Trophoblast cell (in vitro differentiated cells and primary cell): ENCODE results near the gene IL1R2.
"Not testable (repeated sequence)": the region's sequence is repeated elsewhere in the genome, so short reads cannot be mapped to it uniquely, and the experiment has no call there.

Experiments used
- DNase-seq, 2 donors: peaks; one replicate each; pipeline ENCODE4 v3.0.0-alpha.2; 2016
- H2AFZ ChIP-seq: 2 replicates; pipeline ENCODE4 v1.6.1; 2013; ENCODE audit warnings: low read length, moderate library complexity, mild to moderate bottlenecking; ENCODE audit not compliant: insufficient read depth, poor library complexity
- H2AK5ac ChIP-seq: 2 replicates; pipeline ENCODE4 v1.6.1; 2013; ENCODE audit warnings: mild to moderate bottlenecking, low read length
- H2BK120ac ChIP-seq: 2 replicates; pipeline ENCODE4 v1.6.1; 2013; ENCODE audit warnings: low read length, mild to moderate bottlenecking, moderate library complexity; ENCODE audit not compliant: insufficient read depth, poor library complexity
- H2BK12ac ChIP-seq: 2 replicates; pipeline ENCODE4 v1.6.1; 2013; ENCODE audit warnings: mild to moderate bottlenecking, low read length, moderate library complexity
- H2BK5ac ChIP-seq: 2 replicates; pipeline ENCODE4 v1.6.1; 2013; ENCODE audit warnings: low read length, low read depth, moderate library complexity, mild to moderate bottlenecking; ENCODE audit not compliant: poor library complexity
- H3K14ac ChIP-seq: 2 replicates; pipeline ENCODE4 v1.6.1; 2013; ENCODE audit warnings: mild to moderate bottlenecking, low read length
- H3K18ac ChIP-seq: 2 replicates; pipeline ENCODE4 v1.6.1; 2013; ENCODE audit warnings: mild to moderate bottlenecking, low read length
- H3K23ac ChIP-seq: 2 replicates; pipeline ENCODE4 v1.6.1; 2013; ENCODE audit warnings: low read length
- H3K27ac ChIP-seq: 2 replicates; pipeline ENCODE4 v1.5.1; 2013; ENCODE audit warnings: low read depth, mild to moderate bottlenecking, inconsistent platforms, low read length, moderate library complexity
- H3K27me3 ChIP-seq: 2 replicates; pipeline ENCODE4 v1.6.1; 2013; ENCODE audit warnings: inconsistent platforms, mild to moderate bottlenecking, low read length, moderate library complexity; ENCODE audit not compliant: insufficient read depth
- H3K36me3 ChIP-seq, 2 experiments: 1 replicate in 1 of 2; 2 replicates in 1 of 2; pipeline ENCODE4 v1.6.1; 2013; ENCODE audit warnings: low read length in 2 of 2, mild to moderate bottlenecking in 2 of 2, moderate library complexity in 1 of 2; ENCODE audit not compliant: insufficient read depth in 2 of 2, control insufficient read depth in 1 of 2
- H3K4ac ChIP-seq: 2 replicates; pipeline ENCODE4 v1.6.1; 2013; ENCODE audit warnings: low read depth, mild to moderate bottlenecking, low read length, moderate library complexity
- H3K4me1 ChIP-seq, 2 experiments: 1 replicate in 1 of 2; 2 replicates in 1 of 2; pipeline ENCODE4 v1.6.1; 2013; ENCODE audit warnings: low read length in 2 of 2, mild to moderate bottlenecking in 2 of 2, moderate library complexity in 1 of 2; ENCODE audit not compliant: insufficient read depth in 2 of 2, control insufficient read depth in 1 of 2
- H3K4me2 ChIP-seq: 2 replicates; pipeline ENCODE4 v1.6.1; 2013; ENCODE audit warnings: inconsistent platforms, mild to moderate bottlenecking, low read length, moderate library complexity
- H3K4me3 ChIP-seq: 2 replicates; pipeline ENCODE4 v1.5.1; 2013; ENCODE audit warnings: mild to moderate bottlenecking, low read depth, low read length, inconsistent platforms
- H3K79me1 ChIP-seq: one replicate; pipeline ENCODE4 v1.6.1; 2013; ENCODE audit warnings: low read length
- H3K79me2 ChIP-seq: 2 replicates; pipeline ENCODE4 v1.6.1; 2013; ENCODE audit warnings: low read length, mild to moderate bottlenecking; ENCODE audit not compliant: control insufficient read depth, insufficient read depth, poor library complexity
- H3K9ac ChIP-seq: 2 replicates; pipeline ENCODE4 v1.6.1; 2013; ENCODE audit warnings: mild to moderate bottlenecking, low read length
- H3K9me3 ChIP-seq: 2 replicates; pipeline ENCODE4 v1.6.1; 2013; ENCODE audit warnings: low read depth, mild to moderate bottlenecking, control low read depth, inconsistent platforms, low read length; ENCODE audit not compliant: insufficient read depth
- H4K12ac ChIP-seq: 2 replicates; pipeline ENCODE4 v1.6.1; 2013; ENCODE audit warnings: low read depth, mild to moderate bottlenecking, low read length, moderate library complexity
- H4K8ac ChIP-seq: 2 replicates; pipeline ENCODE4 v1.6.1; 2013; ENCODE audit warnings: low read depth, mild to moderate bottlenecking, low read length, moderate library complexity
- H4K91ac ChIP-seq: one replicate; pipeline ENCODE4 v1.6.1; 2013; ENCODE audit warnings: low read depth, mild to moderate bottlenecking, low read length, moderate library complexity
- WGBS: extraction: QIAGEN DNeasy Blood & Tissue Kit; methylation state at CpG from one replicate; pipeline ENCODE4 v1.1.7; 2013; ENCODE audit warnings: missing lambda C conversion rate; ENCODE audit not compliant: insufficient read length, insufficient coverage; ENCODE audit errors: extremely low coverage; 5-methylcytosine and 5-hydroxymethylcytosine counted together

Gene IL1R2

GRCh38 chr2:102002228-102002627 is 10.5 kb downstream of the IL1R2 start:
- no peak overlapping the region for H3K23ac ChIP-seq
- no peaks in the 10 kb centered on the region for H3K36me3 ChIP-seq
- no peak overlapping the region for H4K12ac ChIP-seq
- H2BK120ac ChIP-seq, result no peak overlapping the region
- DNase-seq, result no peak
- no peaks in the 10 kb centered on the region for H3K27me3 ChIP-seq
- H3K4ac ChIP-seq, result no peak overlapping the region
- no peak overlapping the region for H2BK5ac ChIP-seq
- H3K14ac ChIP-seq, result no peak overlapping the region
- H3K79me2 ChIP-seq, result no peaks in the 10 kb centered on the region
- H3K27ac ChIP-seq, result no peak overlapping the region
- no peak overlapping the region for H2AFZ ChIP-seq
- H3K4me2 ChIP-seq, result no peak overlapping the region
- no peak overlapping the region for H4K8ac ChIP-seq
- no peak overlapping the region for H3K4me3 ChIP-seq
- no peak overlapping the region for H2AK5ac ChIP-seq
- H3K4me1 ChIP-seq, result peaks cover 3 to 6% of the 10 kb centered on the region in 2 experiments
- no peak overlapping the region for H3K9ac ChIP-seq
- H2BK12ac ChIP-seq, result no peak overlapping the region
- H3K9me3 ChIP-seq, result peaks cover 2% of the 10 kb centered on the region
- H4K91ac ChIP-seq, result no peak overlapping the region
- WGBS, result no CpG with 5 or more reads among the region's 3 CpGs
- H3K79me1 ChIP-seq, result no peaks in the 10 kb centered on the region
- H3K18ac ChIP-seq, result no peak overlapping the region

- not testable (repeated sequence) for H4K8ac ChIP-seq, H3K23ac ChIP-seq, H3K4me2 ChIP-seq, H4K12ac ChIP-seq, H2BK120ac ChIP-seq, H3K36me3 ChIP-seq, H3K79me2 ChIP-seq, H4K91ac ChIP-seq, H3K79me1 ChIP-seq, H3K4me3 ChIP-seq, H2BK5ac ChIP-seq, H3K9ac ChIP-seq, H3K27me3 ChIP-seq, H3K4ac ChIP-seq, H3K4me1 ChIP-seq, DNase-seq, H3K27ac ChIP-seq, H2AK5ac ChIP-seq, H2AFZ ChIP-seq, H2BK12ac ChIP-seq, H3K14ac ChIP-seq, H3K9me3 ChIP-seq, H3K18ac ChIP-seq
- WGBS, result no CpG with 5 or more reads among the region's 3 CpGs
These were observed 11.1 kb downstream of the IL1R2 start for GRCh38 chr2:102002909-102003308.

- Histone ChIP-seq H3K4me3 (no peak overlapping the region), H3K23ac (no peak overlapping the region)
- no CpG with 5 or more reads among the region's 3 CpGs for WGBS
These were observed 11.9 kb downstream of the IL1R2 start for GRCh38 chr2:102003696-102004095.

DNA sequence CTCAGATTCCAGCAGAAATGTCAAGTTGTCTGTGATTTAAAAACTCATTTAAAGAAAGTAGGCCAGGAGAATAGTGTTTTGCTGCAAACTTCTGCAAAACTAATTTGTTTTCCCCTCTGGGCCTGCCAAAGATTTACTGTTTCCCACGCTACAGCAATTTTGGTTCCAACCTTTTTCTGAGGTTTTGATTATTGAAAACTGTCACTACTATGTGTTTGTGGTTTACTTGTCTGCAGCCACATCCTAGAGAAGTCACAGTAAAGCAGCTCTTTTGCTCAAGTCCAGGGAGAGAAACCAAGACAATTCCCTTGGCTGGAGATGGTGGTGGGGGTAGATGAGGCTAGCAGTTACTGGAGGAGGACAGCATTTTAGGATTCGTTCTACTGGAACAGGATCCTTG is 12.8 kb downstream of the IL1R2 start:
- H2BK5ac ChIP-seq, result no peak overlapping the region
- no peak overlapping the region for H3K9ac ChIP-seq
- H4K12ac ChIP-seq, result no peak overlapping the region
- peaks cover 8% of the 10 kb centered on the region in 2 experiments for H3K4me1 ChIP-seq
- no peak overlapping the region for H3K27ac ChIP-seq
- no peak overlapping the region for H4K91ac ChIP-seq
- no peak overlapping the region for H4K8ac ChIP-seq
- H3K4ac ChIP-seq, result no peak overlapping the region
- H3K79me2 ChIP-seq, result no peaks in the 10 kb centered on the region
- no peaks in the 10 kb centered on the region for H3K36me3 ChIP-seq
- H3K14ac ChIP-seq, result no peak overlapping the region
- H3K9me3 ChIP-seq, result peaks cover 2% of the 10 kb centered on the region
- no CpG with 5 or more reads among the region's 2 CpGs for WGBS
- peaks cover 2% of the 10 kb centered on the region for H3K79me1 ChIP-seq
- H3K18ac ChIP-seq, result no peak overlapping the region
- no peak overlapping the region for H2AFZ ChIP-seq
- H2BK120ac ChIP-seq, result no peak overlapping the region
- no peak overlapping the region for H3K4me3 ChIP-seq
- no peak overlapping the region for H2BK12ac ChIP-seq
- no peak overlapping the region for H3K23ac ChIP-seq
- no peaks in the 10 kb centered on the region for H3K27me3 ChIP-seq
- no peak overlapping the region for H3K4me2 ChIP-seq
- DNase-seq, result no peak
- H2AK5ac ChIP-seq, result no peak overlapping the region

More at GRCh38 chr2:102003696-102004095, 11.9 kb downstream of the IL1R2 start:
- H4K12ac ChIP-seq, result no peak overlapping the region
- H3K18ac ChIP-seq, result no peak overlapping the region
- H3K79me2 ChIP-seq, result no peaks in the 10 kb centered on the region
- no peaks in the 10 kb centered on the region for H3K27me3 ChIP-seq
- H3K79me1 ChIP-seq, result peaks cover 2% of the 10 kb centered on the region
- peaks cover 7 to 8% of the 10 kb centered on the region in 2 experiments for H3K4me1 ChIP-seq
- H3K27ac ChIP-seq, result no peak overlapping the region
- H3K4me2 ChIP-seq, result no peak overlapping the region
- H3K14ac ChIP-seq, result no peak overlapping the region
- peak in 1 of 2 donors; percentile 5 for DNase-seq
- no peak overlapping the region for H2BK12ac ChIP-seq
- H2BK120ac ChIP-seq, result no peak overlapping the region
- H3K9ac ChIP-seq, result no peak overlapping the region
- H3K9me3 ChIP-seq, result peaks cover 2% of the 10 kb centered on the region
- no peak overlapping the region for H3K4ac ChIP-seq
- no peak overlapping the region for H2AK5ac ChIP-seq
- no peak overlapping the region for H4K8ac ChIP-seq
- no peaks in the 10 kb centered on the region for H3K36me3 ChIP-seq
- no peak overlapping the region for H4K91ac ChIP-seq
- no peak overlapping the region for H2BK5ac ChIP-seq
- H2AFZ ChIP-seq, result no peak overlapping the region
